ENCODE data around the gene CFAP157.

DNA sequence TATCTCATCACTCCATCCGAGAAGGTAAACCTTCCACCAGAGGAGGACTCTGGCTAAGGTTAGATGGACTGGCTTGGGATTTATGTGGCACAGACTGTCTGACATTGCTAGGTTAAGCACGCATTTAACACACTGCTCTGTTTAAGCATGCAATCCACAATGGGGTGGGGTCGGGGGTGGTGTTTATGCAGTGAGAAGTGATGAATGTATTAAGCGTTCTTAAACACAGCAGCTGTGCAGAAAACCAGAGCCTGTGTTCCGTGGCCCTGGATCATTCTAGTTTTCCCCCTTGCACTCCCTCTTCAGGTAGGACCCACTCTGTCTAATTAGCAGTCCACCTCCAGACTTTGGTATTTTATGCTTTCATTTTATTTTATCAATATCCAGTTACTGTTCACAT is 48.4 kb upstream of the CFAP157 start:
- TF ChIP-seq, protein P1, sequence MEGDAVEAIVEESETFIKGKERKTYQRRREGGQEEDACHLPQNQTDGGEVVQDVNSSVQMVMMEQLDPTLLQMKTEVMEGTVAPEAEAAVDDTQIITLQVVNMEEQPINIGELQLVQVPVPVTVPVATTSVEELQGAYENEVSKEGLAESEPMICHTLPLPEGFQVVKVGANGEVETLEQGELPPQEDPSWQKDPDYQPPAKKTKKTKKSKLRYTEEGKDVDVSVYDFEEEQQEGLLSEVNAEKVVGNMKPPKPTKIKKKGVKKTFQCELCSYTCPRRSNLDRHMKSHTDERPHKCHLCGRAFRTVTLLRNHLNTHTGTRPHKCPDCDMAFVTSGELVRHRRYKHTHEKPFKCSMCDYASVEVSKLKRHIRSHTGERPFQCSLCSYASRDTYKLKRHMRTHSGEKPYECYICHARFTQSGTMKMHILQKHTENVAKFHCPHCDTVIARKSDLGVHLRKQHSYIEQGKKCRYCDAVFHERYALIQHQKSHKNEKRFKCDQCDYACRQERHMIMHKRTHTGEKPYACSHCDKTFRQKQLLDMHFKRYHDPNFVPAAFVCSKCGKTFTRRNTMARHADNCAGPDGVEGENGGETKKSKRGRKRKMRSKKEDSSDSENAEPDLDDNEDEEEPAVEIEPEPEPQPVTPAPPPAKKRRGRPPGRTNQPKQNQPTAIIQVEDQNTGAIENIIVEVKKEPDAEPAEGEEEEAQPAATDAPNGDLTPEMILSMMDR (conservative IDR thresholded peaks at IDR 0.05 in 1 of 2, IDR thresholded peaks at IDR 0.05 in 1 of 2; ENCODE audit: low read depth in 1 of 2, low read length in 2 of 2), result no peak
- TF ChIP-seq EZH2 (IDR thresholded peaks at IDR 0.05; ENCODE audit: low read length, missing control alignments), result no peak

All from fibroblast of lung (primary cell).